ENCODE data around the gene LYRM4. TPM values are rescaled to one million over a fixed set of nuclear protein-coding genes. Genes with fewer than 3 reads are reported as not detected.

The LYRM4 gene
- total RNA-seq = 28.5 TPM
- long read RNA-seq, full-length matches to known transcripts = 25 of 28 reads
- long read RNA-seq, partial matches to known transcripts = 1 of 28 reads
- long read RNA-seq, other reads (novel, unspliced or antisense) = 2 of 28 reads

- DNase-seq = peak; percentile 92
- Histone ChIP-seq H3K4me3 (peak within 1 kb of the TSS; percentile 82), H3K27ac (replicated peaks) (peak within 1 kb of the TSS; percentile 96), H3K27me3 (ENCODE audit: low read depth) (no peaks in the 10 kb centered on the region), H3K4me1 (peaks cover 35% of the 10 kb centered on the region), H3K36me3 (no peaks in the 10 kb centered on the region), H3K9me3 (replicated peaks) (no peaks in the 10 kb centered on the region)
- peak; percentile 26 for TF ChIP-seq CTCF (IDR thresholded peaks at IDR 0.05; ENCODE audit: borderline replicate concordance)
- intact Hi-C loops (cut with micrococcal nuclease) = no loop called here
Measured at GRCh38 chr6:5260661-5261544, at the start of gene LYRM4, which contains the start of gene FARS2. TSS of gene LYRM4 (minus strand) at chr6:5260950. CDS start at chr6:5260733, 217 bp downstream. TSS of gene FARS2 (plus strand) at chr6:5261513.

- Histone ChIP-seq H3K36me3 (no peaks in the 10 kb centered on the region), H3K27ac (replicated peaks) (no peak overlapping the region), H3K4me1 (peaks cover 2% of the 10 kb centered on the region), H3K27me3 (ENCODE audit: low read depth) (no peaks in the 10 kb centered on the region), H3K9me3 (replicated peaks) (no peaks in the 10 kb centered on the region), H3K4me3 (no peak overlapping the region)
- no peak for TF ChIP-seq CTCF (IDR thresholded peaks at IDR 0.05; ENCODE audit: borderline replicate concordance)
- no peak for DNase-seq
- intact Hi-C loops (cut with micrococcal nuclease) = no loop called here
Measured at GRCh38 chr6:5308066-5308465, 47.3 kb upstream of the LYRM4 start.

- DNase-seq = no peak
- intact Hi-C loops (cut with micrococcal nuclease) = no loop called here
- Histone ChIP-seq H3K4me3 (no peak overlapping the region), H3K9me3 (replicated peaks) (no peaks in the 10 kb centered on the region), H3K36me3 (no peaks in the 10 kb centered on the region), H3K27me3 (ENCODE audit: low read depth) (no peaks in the 10 kb centered on the region), H3K4me1 (peaks cover 12% of the 10 kb centered on the region), H3K27ac (replicated peaks) (no peak overlapping the region)
- TF ChIP-seq CTCF (IDR thresholded peaks at IDR 0.05; ENCODE audit: borderline replicate concordance) = no peak
Measured at GRCh38 chr6:5307058-5307457, 46.3 kb upstream of the LYRM4 start.

- Histone ChIP-seq H3K27me3 (ENCODE audit: low read depth) (no peaks in the 10 kb centered on the region), H3K36me3 (no peaks in the 10 kb centered on the region), H3K4me3 (no peak overlapping the region), H3K27ac (replicated peaks) (no peak overlapping the region), H3K4me1 (peaks cover 14% of the 10 kb centered on the region), H3K9me3 (replicated peaks) (no peaks in the 10 kb centered on the region)
- intact Hi-C loops (cut with micrococcal nuclease) = no loop called here
- no peak for TF ChIP-seq CTCF (IDR thresholded peaks at IDR 0.05; ENCODE audit: borderline replicate concordance)
- no peak for DNase-seq
Measured at GRCh38 chr6:5305968-5306626, 45.3 kb upstream of the LYRM4 start.

- H3K36me3 ChIP-seq = no peaks in the 10 kb centered on the region
- no peaks in the 10 kb centered on the region for H3K27me3 ChIP-seq (ENCODE audit: low read depth)
- no peak for TF ChIP-seq CTCF (IDR thresholded peaks at IDR 0.05; ENCODE audit: borderline replicate concordance)
- no peak overlapping the region for H3K27ac ChIP-seq (replicated peaks)
- DNase-seq = no peak
- peaks cover 14% of the 10 kb centered on the region for H3K4me1 ChIP-seq
- H3K4me3 ChIP-seq = no peak overlapping the region
- intact Hi-C loops (cut with micrococcal nuclease) = no loop called here
- no peaks in the 10 kb centered on the region for H3K9me3 ChIP-seq (replicated peaks)
Measured at GRCh38 chr6:5303682-5304081, 42.9 kb upstream of the LYRM4 start.

Measured in left ventricle myocardium inferior (tissue), 1 donor.